Uterus (tissue), 4 donors: ENCODE data around the gene STAB1. TPM values are rescaled to one million over a fixed set of nuclear protein-coding genes. Genes with fewer than 3 reads are reported as not detected.

Experiments used
- DNase-seq, 2 donors: peaks; one replicate each; pipeline ENCODE4 v3.0.0-alpha.2; 2019 to 2020
- H3K27ac ChIP-seq, 2 donors: fragments of 200-600 bp; sonication (generic); 1 replicate in 1 of 2; 2 replicates in 1 of 2; pipeline ENCODE4 v1.5.1; 2016 to 2018
- H3K27me3 ChIP-seq, 2 donors: fragments of 200-600 bp; sonication (generic); one replicate each; pipeline ENCODE4 v1.5.1; 2018 to 2019; ENCODE audit warnings: control low read depth in 1 of 2
- H3K36me3 ChIP-seq, 2 donors: fragments of 200-600 bp; sonication (generic); one replicate each; pipeline ENCODE4 v1.5.1; 2019; ENCODE audit warnings: control low read depth in 1 of 2
- H3K4me1 ChIP-seq, 2 donors: fragments of 200-600 bp; sonication (generic); one replicate each; pipeline ENCODE4 v1.5.1; 2018 to 2019; ENCODE audit warnings: control low read depth in 1 of 2
- H3K4me3 ChIP-seq, 2 donors: fragments of 200-600 bp; sonication (generic); 1 replicate in 1 of 2; 2 replicates in 1 of 2; pipeline ENCODE4 v1.5.1; 2018 to 2019; ENCODE audit warnings: mild to moderate bottlenecking in 1 of 2
- H3K9me3 ChIP-seq, 2 donors: fragments of 200-600 bp; sonication (generic); one replicate each; pipeline ENCODE4 v1.5.1; 2019; ENCODE audit warnings: control low read depth in 1 of 2
- POLR2A ChIP-seq, 2 donors: fragments of 450-650 bp; IDR thresholded peaks; one replicate each; pipeline ENCODE4 v1.6.1; 2016; ENCODE audit warnings: antibody characterized with exemption in 2 of 2, mild to moderate bottlenecking in 1 of 2, moderate library complexity in 1 of 2
- intact Hi-C: fragments of 100-400 bp; cut with DNase I; formaldehyde crosslinking; loops from one replicate; pipeline ENCODE4 v1.15.1; 2023; ENCODE audit warnings: low total_unique reads
- total RNA-seq, 4 donors: library from RNA; depleted of rRNA in 3 of 4; stranded (reverse); fragments of >200 nt in 3 of 4; gene quantifications; one replicate each; pipeline versions ENCODE4 v1.1.0 to v1.2.4, GENCODE V29; 2014 to 2023
- TF ChIP-seq, protein P1 (sequence below), 4 experiments: fragments of 200-600 bp in 2 of 4; fragments of 450-650 bp in 2 of 4; sonication (generic) in 2 of 4; IDR thresholded peaks; one replicate each; pipeline ENCODE4 v1.5.1; 2016 to 2019; ENCODE audit warnings: antibody characterized with exemption in 4 of 4, mild to moderate bottlenecking in 2 of 4, moderate library complexity in 1 of 4
- donor health status: DM: yes; HTN: yes; CAD: no.

STAB1 gene
- total RNA-seq, 4 donors from 2014 or later: 55.3 to 216 (median 78.2) TPM

DNA sequence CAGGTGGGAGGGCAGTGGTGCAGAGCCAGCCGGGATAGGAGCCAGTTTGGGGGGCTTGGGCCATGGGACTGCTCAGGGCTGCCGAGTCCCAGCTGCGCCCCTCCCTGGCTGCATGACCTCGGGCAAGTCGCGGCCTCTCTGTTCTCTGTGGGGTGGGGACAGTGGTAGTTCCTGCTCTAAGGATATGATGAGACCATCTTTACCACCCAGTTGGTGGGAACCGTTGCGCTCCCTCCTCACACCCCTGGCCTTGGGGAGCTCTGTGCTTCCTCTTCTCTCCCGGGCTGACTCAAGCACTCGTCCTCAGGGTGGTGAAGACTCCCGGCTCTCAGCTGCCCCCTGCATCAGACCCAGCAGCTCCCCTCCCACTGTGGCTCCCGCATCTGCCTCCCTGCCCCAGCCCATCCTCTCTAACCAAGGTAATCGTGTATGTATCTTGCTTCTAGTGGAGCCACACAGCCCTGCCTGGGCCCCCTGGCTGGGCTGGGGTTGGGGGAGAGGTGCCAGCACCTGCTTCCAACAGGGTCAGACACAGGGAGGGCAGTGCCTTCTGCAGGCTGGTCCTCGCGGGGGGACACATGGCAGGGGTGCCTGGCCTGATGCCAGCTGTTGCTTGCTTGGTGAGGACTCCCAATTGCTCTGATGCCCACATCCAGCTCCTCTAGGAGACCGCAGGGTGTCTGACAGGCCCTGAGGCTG is 15.1 kb upstream of the STAB1 start:
- intact Hi-C loops: no loop called here
- Histone ChIP-seq H3K4me1 (peaks cover 0 to 8% of the 10 kb centered on the region in 2 donors), H3K36me3 (no peaks in the 10 kb centered on the region), H3K4me3 (no peak overlapping the region), H3K27ac (no peak overlapping the region), H3K9me3 (no peaks in the 10 kb centered on the region), H3K27me3 (no peaks in the 10 kb centered on the region)
- no peak for DNase-seq
- no peak for TF ChIP-seq POLR2A (IDR thresholded peaks at IDR 0.05)
- TF ChIP-seq, protein P1, sequence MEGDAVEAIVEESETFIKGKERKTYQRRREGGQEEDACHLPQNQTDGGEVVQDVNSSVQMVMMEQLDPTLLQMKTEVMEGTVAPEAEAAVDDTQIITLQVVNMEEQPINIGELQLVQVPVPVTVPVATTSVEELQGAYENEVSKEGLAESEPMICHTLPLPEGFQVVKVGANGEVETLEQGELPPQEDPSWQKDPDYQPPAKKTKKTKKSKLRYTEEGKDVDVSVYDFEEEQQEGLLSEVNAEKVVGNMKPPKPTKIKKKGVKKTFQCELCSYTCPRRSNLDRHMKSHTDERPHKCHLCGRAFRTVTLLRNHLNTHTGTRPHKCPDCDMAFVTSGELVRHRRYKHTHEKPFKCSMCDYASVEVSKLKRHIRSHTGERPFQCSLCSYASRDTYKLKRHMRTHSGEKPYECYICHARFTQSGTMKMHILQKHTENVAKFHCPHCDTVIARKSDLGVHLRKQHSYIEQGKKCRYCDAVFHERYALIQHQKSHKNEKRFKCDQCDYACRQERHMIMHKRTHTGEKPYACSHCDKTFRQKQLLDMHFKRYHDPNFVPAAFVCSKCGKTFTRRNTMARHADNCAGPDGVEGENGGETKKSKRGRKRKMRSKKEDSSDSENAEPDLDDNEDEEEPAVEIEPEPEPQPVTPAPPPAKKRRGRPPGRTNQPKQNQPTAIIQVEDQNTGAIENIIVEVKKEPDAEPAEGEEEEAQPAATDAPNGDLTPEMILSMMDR (IDR thresholded peaks at IDR 0.05): no peak

DNA sequence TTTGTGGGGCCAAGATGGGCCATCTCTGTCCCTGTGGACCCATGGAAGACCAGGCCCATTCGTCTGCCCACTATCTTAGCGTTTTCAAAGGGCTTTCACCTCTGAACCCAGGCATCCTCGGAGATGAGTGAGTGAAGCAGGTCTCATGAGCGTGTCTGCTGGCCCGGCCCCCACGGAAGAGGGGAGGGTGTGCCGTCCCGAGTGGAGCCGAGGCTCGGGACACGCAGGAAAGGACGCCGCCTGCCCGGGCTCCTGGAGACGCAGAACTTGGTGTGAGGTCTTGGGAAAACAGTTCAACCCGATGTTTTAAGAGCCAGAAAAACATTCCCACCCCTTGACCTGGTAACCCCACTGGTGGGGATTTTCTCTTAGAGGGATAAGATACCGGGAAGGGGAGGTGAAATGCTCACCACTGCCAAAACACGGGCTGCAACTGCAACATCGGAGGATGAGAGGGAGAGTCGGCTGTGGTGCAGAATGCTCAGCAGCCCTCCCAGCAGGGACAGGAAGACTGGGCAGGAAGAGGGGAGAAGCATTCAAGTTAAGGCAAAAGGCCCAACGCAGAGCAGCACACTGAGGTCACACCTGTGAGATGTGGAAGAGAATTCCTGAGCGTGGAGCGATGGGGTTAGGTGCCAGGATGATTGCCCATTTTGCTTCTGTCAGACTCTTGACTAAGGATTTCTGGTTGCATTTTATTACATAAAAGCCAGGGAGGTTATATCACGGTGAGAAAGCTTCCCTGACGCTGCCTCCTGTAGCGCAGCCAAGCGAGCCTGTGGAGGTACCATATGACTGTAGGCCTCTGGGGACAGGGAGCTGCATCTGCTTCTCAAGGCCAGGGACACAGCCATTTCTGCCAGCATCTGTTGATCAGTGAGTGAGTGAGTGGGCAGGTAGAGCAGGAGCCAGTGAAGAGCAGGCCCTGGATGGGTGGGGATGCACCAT is 14.1 kb upstream of the STAB1 start:
- no peaks in the 10 kb centered on the region for H3K27me3 ChIP-seq
- TF ChIP-seq POLR2A (IDR thresholded peaks at IDR 0.05): no peak
- TF ChIP-seq, protein P1 (IDR thresholded peaks at IDR 0.05): no peak
- DNase-seq: no peak
- H3K9me3 ChIP-seq: no peaks in the 10 kb centered on the region
- no peak overlapping the region for H3K27ac ChIP-seq
- no peak overlapping the region for H3K4me3 ChIP-seq
- intact Hi-C loops: no loop called here
- no peaks in the 10 kb centered on the region for H3K36me3 ChIP-seq
- H3K4me1 ChIP-seq: peaks cover 0 to 8% of the 10 kb centered on the region in 2 donors

DNA sequence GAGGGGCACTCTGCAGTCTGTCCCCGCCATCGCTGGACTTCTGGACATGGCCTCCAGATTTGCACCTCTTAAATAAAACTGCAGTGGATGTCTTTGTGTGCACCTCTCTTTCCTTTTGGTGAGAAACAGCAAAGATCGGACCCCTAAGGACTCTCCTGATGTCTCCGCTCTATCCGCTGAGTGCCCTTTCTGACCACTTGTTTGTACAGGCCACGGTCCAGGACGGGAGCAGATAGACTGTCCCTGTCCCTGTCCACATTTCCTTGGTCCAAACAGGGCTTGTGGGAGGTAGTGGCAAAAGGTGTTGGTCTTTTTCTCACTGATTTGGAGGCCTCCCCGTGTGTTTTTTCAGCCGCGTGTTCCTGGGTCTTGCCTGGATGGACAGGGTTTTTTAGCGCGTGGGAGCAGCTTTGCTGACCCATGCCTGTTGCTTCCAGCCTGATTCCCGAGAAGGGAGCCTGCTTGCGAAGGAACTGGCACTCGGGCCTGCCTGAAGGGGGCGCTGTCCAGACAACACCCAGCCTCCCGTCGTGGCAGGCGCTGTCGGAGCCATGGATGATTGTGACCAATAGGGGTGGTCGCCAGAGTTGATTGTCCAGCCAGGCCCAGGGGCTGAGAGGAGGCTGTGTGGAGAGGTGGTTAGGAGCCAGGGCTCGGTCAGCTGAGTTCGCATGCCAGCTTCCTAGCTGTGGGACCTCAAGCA is 13.2 kb upstream of the STAB1 start:
- no peak overlapping the region for H3K27ac ChIP-seq
- DNase-seq: no peak
- H3K9me3 ChIP-seq: no peaks in the 10 kb centered on the region
- H3K27me3 ChIP-seq: no peaks in the 10 kb centered on the region
- H3K4me3 ChIP-seq: no peak overlapping the region
- no peaks in the 10 kb centered on the region for H3K36me3 ChIP-seq
- intact Hi-C loops: no loop called here
- TF ChIP-seq, protein P1 (IDR thresholded peaks at IDR 0.05): peak in 1 of 4 experiments; percentile 15
- no peak for TF ChIP-seq POLR2A (IDR thresholded peaks at IDR 0.05)
- H3K4me1 ChIP-seq: peaks cover 0 to 8% of the 10 kb centered on the region in 2 donors

DNA sequence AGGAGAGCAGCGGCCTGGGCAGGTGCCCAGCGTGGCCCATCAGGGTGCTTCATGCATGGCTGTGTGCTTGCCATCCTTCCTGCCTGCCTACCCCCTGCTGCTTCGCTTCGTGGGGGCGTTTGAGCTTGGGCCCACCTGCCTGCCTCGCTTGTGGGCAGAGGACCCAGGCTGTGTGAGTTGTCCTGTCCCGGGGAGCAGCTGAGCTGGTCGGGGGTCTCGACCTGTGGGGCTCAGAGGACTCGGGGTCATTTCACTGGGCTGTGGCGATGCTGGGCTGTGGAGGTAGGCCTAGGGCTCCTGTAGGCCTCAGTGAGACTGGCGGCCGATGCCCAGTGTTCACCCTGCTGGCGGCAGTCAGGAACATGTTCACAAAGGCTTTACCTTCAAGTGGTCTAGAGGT is 12.1 kb upstream of the STAB1 start:
- Histone ChIP-seq H3K27me3 (no peaks in the 10 kb centered on the region), H3K4me1 (peaks cover 0 to 8% of the 10 kb centered on the region in 2 donors), H3K9me3 (no peaks in the 10 kb centered on the region), H3K36me3 (no peaks in the 10 kb centered on the region), H3K4me3 (no peak overlapping the region), H3K27ac (peak overlapping the region; percentile 61 to 84)
- no peak for TF ChIP-seq POLR2A (IDR thresholded peaks at IDR 0.05)
- TF ChIP-seq, protein P1 (IDR thresholded peaks at IDR 0.05): no peak
- DNase-seq: no peak
- intact Hi-C loops: no loop called here
